Kidney capillary endothelial cell (primary cell): Measurements from ENCODE around the gene RIPPLY3.
A peak's percentile ranks its signal among the peaks of the same experiment; 100 is the strongest.
"Not testable (repeated sequence)": the region's sequence is repeated elsewhere in the genome, so short reads cannot be mapped to it uniquely, and the experiment has no call there.

Experiments
- DNase-seq: peaks from one replicate; pipeline ENCODE4 v3.0.0-alpha.2; 2018; ENCODE audit warnings: low spot score

RIPPLY3 gene

DNA sequence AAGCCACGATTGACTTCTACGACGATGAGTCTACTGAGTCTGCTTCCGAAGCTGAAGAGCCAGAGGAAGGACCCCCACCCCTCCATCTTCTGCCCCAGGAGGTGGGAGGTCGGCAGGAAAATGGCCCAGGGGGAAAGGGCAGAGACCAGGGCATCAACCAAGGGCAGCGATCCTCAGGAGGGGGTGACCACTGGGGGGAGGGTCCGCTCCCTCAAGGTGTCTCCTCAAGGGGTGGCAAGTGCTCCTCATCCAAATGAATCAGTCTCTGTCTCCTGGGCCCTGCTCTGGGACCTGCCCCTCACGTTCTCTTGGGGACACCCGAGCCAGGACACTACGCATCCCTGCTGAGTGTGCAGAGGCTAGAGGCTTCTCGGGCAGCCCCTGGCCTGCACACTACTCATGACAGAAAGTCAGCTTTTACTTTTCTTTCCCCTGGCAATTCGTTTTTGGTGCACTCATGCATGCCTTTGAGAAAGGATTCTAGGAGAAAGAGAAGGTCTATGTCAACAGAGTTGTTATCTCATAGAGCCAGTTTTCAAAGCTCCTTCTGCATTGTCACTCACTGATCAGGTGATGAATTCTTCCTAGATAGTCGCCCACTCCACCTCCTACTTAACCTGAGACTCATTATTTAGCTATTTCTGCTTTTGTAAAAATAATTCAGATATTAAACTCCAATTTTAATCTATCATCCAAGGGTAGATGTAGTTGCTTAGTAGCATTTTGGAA lies 11.6 kb downstream of the RIPPLY3 start:
- DNase-seq, result no peak

- no peak for DNase-seq
Measured at GRCh38 chr21:37026499-37026898, 20.0 kb downstream of the RIPPLY3 start.

DNA sequence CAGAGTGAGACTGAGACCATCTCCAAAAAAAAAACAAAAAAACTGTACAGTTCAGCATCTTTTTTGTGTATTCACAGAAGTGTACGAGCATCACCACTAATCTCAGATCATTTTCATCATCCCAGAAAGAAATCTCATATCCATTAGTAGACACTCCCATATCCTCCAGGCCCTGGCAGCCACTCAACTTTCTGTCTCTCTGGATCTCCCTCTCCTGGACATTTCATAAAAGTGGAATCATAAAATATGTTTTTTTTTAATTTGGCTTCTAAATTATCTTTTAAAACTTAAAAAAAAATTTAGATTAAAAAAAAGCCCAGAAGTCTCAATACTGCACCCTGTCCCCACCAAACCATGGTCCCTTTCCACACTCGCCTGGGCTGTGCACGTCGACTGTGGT lies 22.1 kb downstream of the RIPPLY3 start:
- DNase-seq, result no peak

DNA sequence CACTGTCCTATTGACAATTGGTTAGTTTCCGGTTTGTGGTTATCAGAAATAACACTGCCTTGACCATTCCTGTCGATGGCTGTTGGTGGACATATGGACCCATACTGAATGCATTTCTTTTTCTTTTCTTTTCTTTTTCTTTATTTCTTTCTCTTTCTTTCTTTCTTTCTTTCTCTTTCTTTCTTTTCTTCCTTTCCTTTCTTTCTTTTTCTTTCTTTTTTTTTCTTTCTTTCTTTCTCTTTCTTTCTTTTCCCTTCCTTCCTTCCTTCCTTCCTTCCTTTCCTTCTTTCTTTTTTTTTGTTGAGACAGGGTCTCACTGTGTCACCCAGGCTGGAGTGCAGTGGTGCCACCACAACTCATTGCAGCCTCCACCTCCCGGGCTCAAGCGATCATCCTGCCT lies 24.4 kb downstream of the RIPPLY3 start:
- DNase-seq, result no peak

- no peak for DNase-seq
Measured at GRCh38 chr21:37032293-37032692, 25.8 kb downstream of the RIPPLY3 start.

DNA sequence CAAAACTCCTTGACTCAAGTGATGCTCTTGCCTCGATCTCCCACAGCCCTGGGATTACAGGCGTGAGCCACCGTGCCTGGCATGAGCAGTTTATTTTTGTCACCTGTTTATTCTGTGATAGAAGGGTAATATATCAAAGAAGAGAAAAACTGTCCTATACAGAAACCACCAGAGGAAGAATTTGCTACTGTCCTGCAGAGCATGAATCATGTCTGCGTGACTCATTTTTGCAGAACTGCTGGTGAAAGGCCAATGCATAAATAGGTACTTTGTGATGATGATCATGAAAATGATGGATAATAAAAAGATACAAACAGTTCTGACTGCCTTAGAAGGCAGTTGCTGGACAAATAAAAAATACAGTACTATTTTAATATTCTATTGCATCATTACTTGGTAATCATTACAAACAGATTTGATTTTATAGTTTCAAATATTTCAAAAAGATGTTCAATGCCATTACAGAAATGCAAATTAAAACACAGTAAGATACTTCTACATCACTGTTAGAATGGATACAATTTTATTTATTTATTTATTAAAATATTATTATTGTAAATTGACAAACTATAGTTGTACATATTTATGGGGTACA lies 26.5 kb downstream of the RIPPLY3 start:
- DNase-seq, result peak; percentile 21

DNA sequence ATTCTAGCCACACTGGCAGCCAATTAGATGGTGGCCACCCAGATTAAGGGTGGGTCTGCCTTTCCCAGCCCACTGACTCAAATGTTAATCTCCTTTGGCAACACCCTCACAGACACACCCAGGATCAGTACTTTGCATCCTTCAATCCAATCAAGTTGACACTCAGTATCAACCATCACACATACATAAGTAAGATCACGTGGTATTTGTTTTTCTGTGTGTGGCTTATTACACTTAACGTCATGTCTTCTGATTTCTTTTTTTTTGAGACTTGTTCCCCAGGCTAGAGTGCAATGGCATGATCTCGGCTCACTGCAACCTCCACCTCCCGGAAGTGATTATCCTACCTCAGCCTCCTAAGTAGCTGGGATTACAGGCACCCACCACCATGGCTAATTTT lies 27.9 kb downstream of the RIPPLY3 start:
- not testable (repeated sequence) for DNase-seq

DNA sequence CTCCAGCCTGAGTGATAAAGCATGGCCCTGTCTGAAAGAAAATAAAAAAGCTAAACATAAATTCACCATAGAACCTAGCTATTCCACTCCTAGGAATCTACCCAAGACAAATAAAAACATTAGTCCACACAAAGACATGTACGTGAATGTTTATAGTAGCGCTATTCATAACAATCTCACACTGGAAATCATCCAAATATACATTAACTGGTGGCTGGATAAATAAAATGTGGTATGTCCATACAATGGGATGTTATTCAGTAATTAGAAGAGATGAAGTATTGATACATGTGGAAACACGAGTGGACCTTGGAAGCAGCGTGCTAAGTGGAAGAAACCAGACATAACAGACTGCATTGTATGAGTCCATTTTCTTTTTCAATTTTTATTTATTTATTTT lies 29.7 kb downstream of the RIPPLY3 start:
- DNase-seq, result no peak

GRCh38 chr21:37039411-37040075 lies 33.0 kb downstream of the RIPPLY3 start:
- DNase-seq, result no peak

DNA sequence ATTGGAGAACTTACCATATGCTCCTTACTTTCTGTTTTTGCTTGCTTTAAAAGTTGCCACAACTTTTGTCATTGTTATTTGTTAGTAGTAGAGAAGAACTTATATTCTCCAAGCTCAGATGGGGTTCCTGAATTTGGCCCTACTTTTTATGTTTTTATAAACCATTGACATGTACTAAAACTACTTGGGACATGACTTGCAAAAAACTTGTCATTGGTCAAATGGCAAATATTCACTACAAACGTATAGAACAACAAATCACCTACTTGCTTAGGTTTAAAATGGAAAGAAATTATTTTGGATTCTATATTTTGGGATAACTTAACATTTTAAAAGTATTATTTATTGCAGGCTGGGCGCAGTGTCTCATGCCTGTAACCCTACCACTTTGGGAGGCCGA lies 33.7 kb downstream of the RIPPLY3 start:
- DNase-seq, result no peak

- DNase-seq, result no peak
Measured at GRCh38 chr21:37041706-37042271, 35.3 kb downstream of the RIPPLY3 start.

DNA sequence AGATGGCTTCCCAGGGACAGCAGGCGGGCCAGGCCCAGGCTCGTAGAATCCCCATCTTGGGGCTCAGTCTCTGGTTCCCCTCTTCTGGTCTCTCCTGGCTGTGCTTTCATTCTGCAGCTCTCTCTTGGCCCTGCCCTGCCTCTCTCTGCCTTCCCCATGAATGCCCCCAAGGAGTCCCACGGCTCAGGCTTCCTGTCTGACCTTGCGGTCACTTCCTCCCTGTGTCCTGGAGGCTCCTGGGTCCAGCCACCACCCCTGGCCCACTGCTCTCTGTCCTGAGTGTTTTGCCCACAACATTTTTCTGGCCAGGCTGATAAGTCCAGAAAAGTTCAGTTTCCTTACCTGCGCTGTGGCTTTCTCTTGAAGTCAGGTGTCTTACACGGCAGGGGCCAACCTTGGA lies 37.3 kb downstream of the RIPPLY3 start:
- peak; percentile 20 for DNase-seq

GRCh38 chr21:37044643-37045042 lies 38.1 kb downstream of the RIPPLY3 start:
- DNase-seq, result no peak

DNA sequence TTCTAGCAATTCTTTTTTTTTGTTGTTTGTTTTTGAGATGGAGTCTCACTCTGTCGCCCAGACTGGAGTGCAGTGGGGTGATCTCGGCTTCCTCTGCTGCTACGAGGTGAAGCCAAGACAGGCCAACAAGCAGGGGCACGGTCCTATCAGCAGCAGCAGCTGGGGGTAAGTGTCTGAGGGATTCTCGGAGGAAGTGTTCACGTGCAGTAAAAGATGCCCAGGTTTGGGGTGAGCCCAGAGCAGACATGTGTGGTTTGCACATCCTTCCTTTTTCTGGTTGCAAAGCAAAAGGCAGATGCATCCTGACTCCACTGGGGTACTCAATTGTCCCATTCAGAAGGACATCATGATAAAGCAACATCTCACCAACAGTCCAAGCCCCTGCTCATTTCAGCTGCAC lies 38.6 kb downstream of the RIPPLY3 start:
- DNase-seq, result no peak

DNA sequence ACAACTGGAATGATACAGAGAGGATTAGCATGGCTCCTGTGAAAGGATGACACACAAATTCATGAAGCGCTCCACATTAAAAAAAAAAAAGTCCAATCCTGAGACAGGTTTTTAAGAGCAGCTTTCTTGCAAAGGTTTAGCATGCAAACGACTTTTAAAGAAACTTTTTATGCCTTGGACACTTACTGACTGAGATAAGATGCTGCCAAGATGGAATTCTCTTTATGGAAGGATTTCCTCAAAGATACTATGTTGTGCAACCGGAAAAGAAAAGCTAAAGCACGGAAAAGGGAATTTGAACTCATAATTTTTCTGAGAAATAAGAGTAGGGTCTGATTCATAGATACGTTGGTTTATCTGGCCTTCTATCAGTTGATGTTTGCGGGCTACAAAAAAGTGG lies 39.1 kb downstream of the RIPPLY3 start:
- DNase-seq, result no peak

DNA sequence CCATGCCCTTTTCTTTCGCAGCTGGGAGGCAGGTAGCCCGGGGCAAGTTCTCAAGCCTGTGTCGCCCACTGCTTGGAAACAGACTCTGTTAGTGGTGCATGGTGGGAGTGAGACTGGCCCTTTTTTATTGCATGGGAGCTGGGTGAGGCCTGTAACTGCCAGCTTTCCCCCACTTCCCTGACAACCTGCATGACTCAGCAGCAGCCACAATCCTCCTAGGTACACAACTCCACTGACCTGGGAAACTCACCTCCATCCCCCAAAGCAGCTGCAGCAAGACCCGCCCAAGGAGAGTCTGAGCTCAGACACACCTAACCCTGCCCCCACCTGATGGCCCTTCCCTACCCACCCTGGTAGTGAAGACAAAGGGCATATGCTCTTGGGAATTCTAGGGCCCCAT lies 40.6 kb downstream of the RIPPLY3 start:
- DNase-seq, result no peak

GRCh38 chr21:37049741-37050140 lies 43.2 kb downstream of the RIPPLY3 start:
- DNase-seq, result not testable (repeated sequence)

GRCh38 chr21:37055271-37055855 lies 48.9 kb downstream of the RIPPLY3 start:
- no peak for DNase-seq

GRCh38 chr21:37057614-37058013 lies 51.1 kb downstream of the RIPPLY3 start:
- DNase-seq, result no peak

DNA sequence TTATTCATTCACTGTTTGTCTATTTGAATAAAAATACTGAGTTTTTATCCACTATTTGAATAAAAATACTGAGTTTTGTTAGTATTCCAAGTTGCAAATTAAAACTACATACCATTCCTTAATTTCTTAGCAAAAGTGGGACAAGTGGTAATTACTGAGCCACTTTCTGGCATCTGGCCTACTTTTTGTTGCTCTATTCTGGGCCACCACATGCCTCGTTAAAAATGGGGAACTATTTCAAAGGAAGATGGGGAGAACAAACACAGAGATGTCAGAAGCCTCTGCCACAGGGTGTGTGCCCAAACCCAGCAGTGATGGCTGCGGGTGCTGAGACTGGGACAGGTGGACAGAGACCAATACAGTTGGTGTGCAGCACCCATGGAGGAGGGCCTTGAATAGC lies 51.8 kb downstream of the RIPPLY3 start:
- no peak for DNase-seq

GRCh38 chr21:37059181-37059580 lies 52.7 kb downstream of the RIPPLY3 start:
- DNase-seq, result no peak

- peak; percentile 77 for DNase-seq
Measured at GRCh38 chr21:37060296-37060695, 53.8 kb downstream of the RIPPLY3 start.
